Anterior cingulate cortex (tissue), 58 donors: ENCODE measurements around the gene SDR42E2.
"Not testable (repeated sequence)": the region's sequence is repeated elsewhere in the genome, so short reads cannot be mapped to it uniquely, and the experiment has no call there.

Source experiments
- DNase-seq, 58 donors: peaks; one replicate each; lab custom pipeline; 2025; lab: John Stamatoyannopoulos, UW

Gene SDR42E2

DNA sequence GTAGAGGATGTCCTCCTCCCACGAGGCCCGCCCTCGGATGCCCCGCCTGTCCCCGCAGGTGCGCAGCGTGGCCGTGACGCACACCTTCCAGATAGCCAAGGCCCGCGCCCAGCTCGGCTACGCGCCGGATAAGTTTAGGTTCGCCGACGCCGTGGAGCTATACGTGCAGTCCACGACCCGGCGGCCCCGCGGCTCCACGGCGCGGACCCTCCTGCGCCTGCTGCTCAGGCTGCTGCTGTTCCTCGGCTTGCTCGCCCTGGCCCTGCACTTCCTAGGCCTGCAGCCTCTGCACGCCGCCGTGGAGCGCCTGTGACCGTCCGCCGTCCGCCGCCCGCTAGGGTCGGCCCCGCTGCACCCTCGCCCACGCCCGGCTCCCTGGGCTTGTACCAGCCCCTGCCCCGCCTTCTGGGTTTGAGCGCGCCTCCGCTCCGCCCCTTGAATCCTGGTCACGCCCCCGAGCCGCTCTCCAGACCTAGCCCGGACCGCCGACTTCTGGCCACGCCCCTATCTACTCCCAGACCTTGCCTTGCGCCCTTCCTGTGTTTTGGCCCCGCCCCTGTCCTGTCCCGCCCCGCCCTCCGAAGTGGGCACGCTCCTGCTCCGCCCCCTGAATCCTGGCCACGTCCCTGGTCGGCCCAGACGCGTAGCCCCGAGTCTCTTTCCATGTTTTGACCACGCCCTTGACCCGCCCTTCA, 27.9 kb downstream of the SDR42E2 start:
- DNase-seq = peak in 28 of 58 donors; percentile 36 to 100 (median 100)

DNA sequence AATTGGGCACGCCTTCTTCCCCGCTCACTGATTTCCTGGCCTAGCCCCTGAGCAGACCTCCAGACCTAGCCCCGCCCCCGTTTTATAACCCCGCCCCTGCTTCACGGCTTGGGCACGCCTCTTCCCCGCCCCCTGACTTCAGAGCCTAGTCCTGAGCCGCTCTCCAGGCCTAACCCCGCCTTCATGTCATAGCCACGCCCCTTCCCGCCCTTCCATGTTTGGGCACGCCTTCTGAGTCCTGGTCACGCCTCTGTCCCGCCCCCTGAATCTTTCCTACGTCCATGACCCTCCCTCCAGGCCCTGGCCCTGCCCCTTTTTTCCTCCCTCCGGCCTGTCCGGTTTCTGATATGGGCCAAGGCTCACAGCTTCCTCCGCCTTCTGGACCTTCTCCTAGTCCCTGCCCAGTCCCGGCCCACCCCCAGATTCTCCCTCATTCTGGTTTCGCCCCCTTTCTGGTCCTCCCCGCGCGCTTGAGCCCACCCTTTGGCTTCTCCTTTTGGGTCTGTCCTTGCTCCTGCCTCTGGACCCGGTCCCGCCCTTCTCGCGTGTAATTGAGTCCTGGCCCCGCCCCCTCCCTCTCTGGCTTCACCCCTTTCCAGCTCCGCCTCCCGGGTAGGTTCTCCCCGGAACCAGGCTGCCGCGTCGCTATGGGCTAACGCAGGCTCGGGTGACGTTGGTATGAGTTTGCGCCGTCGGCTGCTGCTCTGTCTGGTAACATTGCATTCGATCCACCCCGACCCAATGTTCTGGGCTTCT, 28.6 kb downstream of the SDR42E2 start:
- DNase-seq = peak; percentile 92 to 100 (median 100)

DNA sequence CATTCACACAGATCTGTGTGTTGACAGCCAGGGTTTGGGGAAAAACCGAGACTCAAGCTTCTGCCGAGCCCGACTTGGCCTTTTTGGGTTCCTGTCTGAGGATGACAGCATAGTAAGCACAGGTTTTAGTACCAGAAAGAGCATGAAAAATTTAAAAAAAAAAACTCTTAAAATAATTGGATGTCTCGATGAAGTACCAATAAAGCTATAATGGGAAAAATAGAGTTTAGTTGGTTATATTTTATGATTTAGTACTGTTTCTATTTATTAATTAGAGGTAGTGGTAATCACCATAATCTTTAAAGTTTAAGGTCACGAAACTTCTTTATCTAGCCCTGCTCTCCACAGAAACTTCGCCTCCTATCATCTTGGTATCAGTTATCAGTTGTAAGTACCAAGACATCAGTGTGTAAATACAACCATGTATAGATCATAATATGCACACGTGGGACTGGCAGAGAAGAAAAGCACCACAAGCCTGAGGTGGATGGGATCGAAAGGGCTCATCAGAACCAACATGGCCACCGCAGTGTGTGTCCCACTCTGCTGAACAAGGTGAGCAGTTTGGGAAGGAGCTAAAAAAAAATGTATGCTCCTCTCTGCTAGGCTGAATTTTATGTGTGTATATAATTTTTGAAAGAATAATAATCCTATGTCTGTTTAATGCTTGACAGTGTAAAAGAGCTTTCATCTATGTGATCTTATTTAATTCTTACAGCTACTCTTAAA, 29.4 kb downstream of the SDR42E2 start:
- peak in 5 of 58 donors; percentile 5 to 18 (median 16) for DNase-seq

DNA sequence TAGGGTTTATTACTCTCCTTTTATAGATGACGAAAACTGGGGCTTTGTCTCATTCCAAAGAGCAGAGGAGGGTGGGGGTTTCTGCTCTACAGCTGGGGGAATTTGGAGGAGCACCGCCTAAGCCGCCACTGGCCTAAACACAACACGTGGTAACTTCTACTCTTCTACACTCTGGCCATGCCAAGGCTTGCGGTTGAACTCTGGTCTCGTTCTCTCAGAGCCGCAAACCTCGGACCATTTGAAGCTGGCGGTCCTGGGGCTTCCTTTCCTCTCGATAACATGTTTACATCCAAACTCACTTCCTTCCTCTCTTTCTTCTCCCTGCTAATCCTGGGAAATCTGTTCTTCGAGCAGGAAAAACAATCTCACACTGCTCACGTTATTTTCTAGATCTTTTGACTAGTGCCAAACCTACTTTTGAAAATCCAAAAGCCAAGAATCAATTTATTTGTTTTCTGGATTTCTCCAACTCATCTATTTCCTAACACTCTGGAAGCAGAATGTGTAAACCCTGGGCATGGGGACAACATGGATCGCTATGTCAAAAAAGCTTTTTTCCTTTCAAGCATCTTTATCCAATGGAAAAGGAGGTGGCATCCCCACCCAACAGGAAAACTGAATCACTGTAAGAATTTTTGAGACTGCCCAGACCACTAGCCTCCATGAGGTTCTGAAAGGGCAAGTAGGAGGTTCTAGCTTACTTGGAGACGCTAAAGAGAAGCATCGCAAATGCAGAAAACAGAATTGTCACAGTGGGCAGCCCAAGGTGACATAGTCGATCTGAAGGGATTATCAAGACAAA, 30.2 kb downstream of the SDR42E2 start:
- DNase-seq = peak in 49 of 58 donors; percentile 3 to 66 (median 35)

DNA sequence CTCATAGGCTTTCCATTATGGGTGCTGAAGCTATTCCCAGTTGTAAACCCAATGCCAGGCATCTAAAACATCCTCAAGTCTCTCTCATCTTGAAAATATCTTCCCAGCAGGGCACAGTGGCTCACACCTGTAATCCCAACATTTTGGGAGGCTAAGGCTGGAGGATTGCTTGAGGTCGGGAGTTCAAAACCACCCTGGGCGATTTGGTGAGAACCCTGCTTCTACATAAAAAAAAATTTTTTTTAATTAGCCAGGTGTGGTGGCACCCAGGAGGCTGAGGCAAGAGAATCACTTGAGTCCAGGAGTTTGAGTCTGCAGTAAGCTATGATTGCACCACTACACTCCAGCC, 30.7 kb downstream of the SDR42E2 start:
- DNase-seq = no peak

DNA sequence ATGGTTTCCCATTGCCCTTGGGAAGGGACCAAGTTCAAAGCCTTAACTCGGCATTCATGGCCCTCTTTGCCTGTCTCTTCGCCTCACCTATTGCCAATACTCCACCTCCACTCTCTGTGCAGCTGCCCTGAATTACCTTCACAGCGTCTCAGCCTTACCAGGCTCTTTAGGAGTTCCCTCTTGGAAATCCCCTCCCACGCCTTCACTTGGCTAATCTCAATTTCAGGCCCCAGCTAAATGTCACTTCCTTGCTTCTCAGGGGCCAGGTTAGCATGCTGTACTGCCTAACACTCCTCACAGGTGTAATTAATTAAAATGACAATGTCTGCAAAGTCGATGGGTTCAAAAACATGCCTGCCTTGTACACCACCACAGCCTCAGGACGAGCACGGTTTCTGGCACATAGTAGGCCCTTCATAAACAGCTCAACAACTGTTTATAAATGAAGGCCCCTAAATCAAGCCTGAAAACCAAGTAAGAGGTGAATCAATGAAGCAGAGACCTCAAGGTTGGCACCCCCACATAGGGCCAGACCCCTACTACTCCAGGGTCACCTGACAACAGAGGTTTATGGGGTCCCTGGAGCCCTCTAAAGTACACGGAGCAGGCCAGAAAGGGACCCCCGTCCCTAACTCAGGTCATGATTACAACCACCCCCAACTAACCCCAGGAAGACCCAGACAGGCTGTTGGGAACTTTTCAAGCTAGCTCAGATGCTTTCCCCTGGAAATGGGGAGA, 32.6 kb downstream of the SDR42E2 start:
- DNase-seq = peak in 1 of 58 donors; percentile 22

DNA sequence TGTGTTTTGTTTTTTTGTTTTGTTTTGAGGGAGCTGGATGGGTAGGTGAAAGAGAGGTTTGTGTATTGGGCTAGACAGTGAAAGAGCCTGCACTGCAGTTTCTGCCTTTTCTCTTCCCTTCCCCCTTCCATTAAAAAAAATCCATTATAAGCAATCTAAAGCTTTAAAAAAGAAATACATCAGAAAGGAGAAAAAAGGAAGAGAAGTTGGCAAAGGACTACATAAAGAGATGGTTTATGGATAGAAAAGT, 33.1 kb downstream of the SDR42E2 start:
- no peak for DNase-seq

DNA sequence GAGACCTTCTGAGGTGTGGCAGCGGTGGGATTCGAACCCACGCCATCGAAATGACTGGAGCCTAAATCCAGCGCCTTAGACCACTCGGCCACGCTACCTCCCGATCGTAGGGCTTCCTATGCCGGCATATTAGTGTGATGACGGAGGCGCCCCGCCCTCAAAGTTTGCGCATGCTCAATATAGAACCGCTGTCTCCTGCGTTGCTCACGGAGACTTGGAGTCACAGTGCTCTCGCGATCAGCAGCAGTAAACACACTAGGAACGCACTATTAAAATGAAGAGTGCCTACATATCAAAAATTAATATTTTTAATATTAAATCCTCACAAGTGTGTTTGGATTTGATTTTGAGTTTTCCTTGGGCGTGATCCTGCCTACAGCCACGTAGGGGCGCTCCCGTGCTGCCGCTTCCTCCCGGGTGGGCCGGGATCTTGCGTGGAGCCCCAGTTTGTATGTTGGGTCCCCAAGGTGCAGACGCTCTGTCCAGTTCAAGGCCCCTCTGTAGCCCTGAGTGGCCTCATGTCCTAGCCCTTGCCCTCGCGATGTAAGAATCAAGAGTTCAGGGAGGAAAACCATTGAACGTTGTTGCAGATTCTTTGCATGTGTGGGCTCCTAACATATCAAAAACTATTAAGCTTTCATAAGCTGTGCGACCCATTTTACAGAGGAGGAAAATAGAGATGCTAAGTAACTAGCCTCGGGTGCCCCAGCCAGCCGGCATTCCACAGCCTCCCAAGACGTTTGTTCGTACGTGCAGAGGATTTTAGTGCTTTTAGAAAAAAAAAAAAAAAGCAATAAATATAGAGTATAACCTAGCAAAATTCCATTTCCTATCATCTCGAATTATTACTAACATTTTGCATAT, 33.6 kb downstream of the SDR42E2 start:
- DNase-seq = peak; percentile 56 to 93 (median 86)

DNA sequence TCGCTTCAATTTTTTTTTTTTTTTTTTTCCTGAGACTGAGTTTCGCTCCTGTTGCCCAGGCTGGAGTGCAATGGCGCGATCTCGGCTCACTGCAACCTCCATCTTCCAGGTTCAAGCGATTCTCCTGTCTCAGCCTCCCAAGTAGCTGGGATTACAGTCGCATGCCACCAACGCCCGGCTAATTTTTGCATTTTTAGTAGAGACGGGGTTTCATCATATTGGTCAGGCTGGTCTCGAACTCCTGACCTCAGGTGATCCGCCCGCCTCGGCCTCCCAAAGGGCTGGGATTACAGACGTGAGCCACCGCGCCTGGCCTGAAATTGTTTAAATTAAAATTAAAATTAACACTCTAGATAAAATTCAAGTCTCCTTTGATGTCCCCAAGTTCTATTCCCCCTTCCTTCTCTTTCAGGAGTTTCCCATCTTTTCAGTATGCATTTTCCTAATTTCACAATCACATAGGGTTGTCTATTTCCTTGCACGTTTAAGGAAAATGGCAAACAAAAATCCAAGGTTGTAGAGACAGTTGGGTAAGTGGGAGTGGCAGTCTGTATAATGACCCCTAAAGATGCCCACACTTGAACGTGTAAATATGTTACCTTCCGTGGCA, 34.4 kb downstream of the SDR42E2 start:
- not testable (repeated sequence) for DNase-seq

DNA sequence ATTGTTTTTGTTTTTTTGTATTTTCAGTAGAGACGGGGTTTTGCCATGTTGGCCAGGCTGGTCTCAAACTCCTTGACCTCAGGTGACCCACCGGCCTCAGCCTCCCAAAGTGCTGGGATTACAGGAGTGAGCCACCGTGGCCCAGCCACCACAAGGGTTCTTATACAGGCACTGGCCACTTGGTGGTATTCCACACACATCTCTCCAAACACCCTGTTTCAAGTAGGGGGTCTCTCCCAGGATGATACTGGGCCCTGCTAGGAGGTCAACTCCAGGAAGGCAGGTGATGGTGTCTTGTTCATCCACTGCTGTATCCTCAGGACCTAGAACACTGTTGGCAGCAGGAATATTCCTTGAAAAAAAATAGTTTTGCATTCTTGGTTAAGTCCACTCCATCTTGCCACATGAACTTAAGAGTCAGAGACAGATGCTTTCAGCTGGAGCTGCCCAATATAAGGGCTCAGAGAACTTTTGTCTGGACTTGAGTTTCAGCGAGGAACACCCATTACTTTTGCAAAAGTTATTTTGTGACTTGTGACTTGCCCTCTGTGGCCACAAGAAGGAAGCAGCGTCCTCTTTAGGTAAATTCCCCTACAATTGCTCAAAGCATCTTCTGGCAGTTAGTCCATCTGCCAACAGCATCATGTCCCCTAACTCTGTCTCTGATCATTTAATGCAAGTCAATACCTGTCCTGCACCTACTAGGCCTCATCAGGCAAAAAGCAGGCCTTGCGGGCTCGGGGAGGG, 36.4 kb downstream of the SDR42E2 start:
- DNase-seq = no peak

DNA sequence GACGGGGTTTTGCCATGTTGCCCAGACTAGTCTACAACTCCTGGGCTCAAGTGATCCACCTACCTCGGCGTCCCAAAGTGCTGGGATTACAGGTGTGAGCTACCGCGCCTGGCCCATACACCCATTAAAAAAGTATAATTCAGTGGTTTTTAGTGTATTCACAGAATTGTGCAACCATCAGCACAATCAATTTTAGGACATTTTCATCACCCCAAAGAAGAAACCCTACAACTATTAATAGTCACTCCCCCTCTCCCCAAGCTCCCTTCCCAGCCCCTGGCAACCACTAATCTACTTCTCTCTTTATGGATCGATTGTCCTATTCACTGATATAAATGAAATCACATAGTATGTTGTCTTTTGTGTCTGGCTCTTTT, 39.9 kb downstream of the SDR42E2 start:
- DNase-seq = no peak

DNA sequence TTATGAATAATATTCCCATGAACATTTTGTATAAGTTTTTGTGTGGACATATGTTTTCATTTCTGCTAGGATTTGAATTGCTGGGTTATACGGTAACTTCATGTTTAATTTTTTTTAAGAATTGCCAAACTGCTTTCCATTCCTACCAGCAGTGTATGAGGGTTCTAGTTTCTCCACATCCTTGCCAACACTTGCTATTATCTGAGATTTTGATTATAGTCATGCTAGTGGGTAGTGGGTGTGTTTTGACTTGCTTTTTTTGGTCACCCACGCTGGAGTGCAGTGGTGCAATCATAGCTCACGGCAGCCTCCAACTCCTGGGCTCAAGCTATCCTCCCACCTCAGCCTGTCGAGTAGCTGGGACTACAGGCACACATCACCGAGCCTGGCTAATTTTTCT, 40.8 kb downstream of the SDR42E2 start:
- DNase-seq = no peak

DNA sequence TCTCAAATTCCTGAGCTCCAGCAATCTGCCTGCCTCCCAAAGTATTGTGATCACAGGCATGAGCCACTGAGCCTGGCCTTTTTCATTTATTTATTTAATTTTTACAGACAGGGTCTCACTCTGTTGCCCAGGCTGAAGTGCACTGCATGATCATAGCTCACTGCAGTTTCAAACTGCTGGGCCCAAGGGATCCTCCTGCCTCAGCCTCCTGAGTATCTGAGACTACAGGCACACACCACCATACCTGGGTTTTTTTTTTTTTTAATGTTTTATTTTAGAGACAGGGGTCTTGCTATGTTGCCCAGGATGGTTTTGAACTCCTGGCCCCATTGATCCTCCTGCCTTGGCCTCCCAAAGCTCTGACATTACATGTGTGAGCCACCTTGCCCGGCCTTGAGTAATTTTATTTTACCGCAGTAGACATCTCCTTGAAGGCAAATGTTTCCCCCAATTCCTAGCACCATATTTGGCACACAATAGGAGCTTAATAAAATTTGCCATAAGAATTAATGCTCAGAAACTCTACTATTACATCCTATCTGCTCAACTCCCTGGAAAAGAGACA, 41.9 kb downstream of the SDR42E2 start:
- no peak for DNase-seq

DNA sequence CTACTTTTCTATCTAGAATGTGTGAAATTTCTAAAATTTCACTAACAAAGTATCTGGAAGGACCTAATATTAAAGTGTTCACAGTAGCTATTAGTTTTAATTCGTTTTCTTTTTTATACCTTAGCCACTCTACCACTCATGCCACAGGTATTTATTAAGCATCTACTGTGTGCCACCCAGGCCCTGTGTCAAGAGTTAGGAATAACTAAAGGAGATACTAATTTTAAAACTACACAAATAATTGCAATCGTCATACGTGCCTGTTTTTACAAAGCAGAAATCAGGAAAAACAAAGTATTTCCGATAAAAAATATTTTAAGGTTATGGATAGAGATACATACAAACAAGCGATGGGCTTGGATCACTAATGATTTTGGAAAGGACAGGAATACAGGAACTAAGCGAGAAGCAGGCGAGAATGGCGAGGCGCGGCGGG, 43.3 kb downstream of the SDR42E2 start:
- DNase-seq = no peak

DNA sequence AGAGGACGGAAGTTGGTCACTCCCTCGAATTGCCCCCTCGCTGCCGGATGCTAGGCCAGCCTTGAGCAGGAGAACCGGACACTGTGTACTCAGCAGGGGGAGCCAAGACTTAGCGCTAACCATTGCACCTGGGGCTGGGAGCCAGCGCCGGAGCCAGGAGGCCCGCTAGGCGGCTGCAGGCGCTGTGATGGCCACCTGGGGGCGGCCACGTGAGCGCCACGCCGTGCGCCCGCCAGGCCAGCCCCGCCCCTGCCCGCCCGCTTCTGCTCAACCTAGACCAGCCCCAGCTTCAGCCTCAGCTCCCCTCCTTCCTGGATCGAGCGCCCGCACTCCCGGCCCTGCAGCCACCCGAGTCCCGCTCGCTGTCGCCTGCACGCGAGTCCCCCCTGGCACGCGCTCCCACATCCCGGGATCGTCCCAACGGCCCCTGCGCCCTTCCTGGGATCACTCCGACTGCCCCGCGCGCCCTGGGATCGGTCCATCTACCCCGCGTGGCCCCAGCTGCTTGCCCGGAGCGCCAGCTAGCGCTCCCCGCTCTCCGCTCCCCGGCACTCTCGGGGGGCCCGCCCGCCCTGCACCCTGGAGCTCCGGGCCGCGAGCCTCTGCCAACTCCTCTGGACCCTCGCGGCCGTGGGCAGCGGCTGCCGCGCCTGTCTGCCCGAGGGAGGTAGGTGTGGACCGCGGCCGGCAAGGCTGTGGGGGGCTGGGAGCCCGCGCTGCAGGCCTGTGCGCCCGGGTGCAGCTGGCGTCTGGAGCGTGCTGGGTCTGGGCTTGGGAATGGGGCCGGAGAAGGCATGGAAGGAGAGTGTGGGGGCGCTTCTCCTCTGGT, 43.9 kb downstream of the SDR42E2 start, which contains the start of gene EEF2K:
Gene EEF2K (plus strand): TSS at position 266 of the 829 bp plus-strand sequence. CDS start 19,452 bp downstream, outside the sequence.
- peak; percentile 27 to 91 (median 78) for DNase-seq
